ENCODE data around the gene MARCKS.
A peak's percentile ranks its signal among the peaks of the same experiment; 100 is the strongest.

Gene MARCKS

GRCh38 chr6:113819169-113819830 lies 37.8 kb upstream of the MARCKS start:
- H3K14ac ChIP-seq (ENCODE audit: low read length), result no peak overlapping the region
- no peak overlapping the region for H2AK5ac ChIP-seq (ENCODE audit: low read depth, low read length)
- H2BK12ac ChIP-seq (ENCODE audit: low read length), result no peak overlapping the region
- no peaks in the 10 kb centered on the region for H3K9me3 ChIP-seq (replicated peaks in 1 of 2; ENCODE audit: control insufficient read depth in 2 of 2, insufficient read depth in 1 of 2, low read depth in 1 of 2, low read length in 2 of 2)
- no peak overlapping the region for H4K91ac ChIP-seq (ENCODE audit: low read depth, low read length, poor library complexity)
- no CpG with 5 or more reads among the region's 2 CpGs for WGBS, 2 donors (ENCODE audit: extremely low coverage in 2 of 2, insufficient read length in 2 of 2, insufficient replicate concordance in 1 of 2)
- H3K27ac ChIP-seq (replicated peaks; ENCODE audit: low read length), result no peak overlapping the region
- no peaks in the 10 kb centered on the region for H3K4me1 ChIP-seq (ENCODE audit: control insufficient read depth in 2 of 2, insufficient read depth in 1 of 2, low read depth in 1 of 2, low read length in 2 of 2)
- no peak overlapping the region for H4K8ac ChIP-seq (ENCODE audit: low read depth, low read length)
- no peak overlapping the region for H3K4me3 ChIP-seq (ENCODE audit: low read length in 2 of 2)
- no peak overlapping the region for H3K4me2 ChIP-seq (ENCODE audit: insufficient read depth, low read length, poor library complexity, severe bottlenecking)
- no peak overlapping the region for H3K9ac ChIP-seq (ENCODE audit: low read depth, low read length, poor library complexity)
- H2AFZ ChIP-seq (ENCODE audit: low read length), result peak overlapping the region; percentile 13
- no peak overlapping the region for H3K4ac ChIP-seq (ENCODE audit: low read length)
- no peak overlapping the region for H2BK5ac ChIP-seq (ENCODE audit: low read length)
- no peaks in the 10 kb centered on the region for H3K36me3 ChIP-seq (replicated peaks in 1 of 2; ENCODE audit: control insufficient read depth in 2 of 2, insufficient read depth in 2 of 2, low read length in 2 of 2)
- H3K23ac ChIP-seq (ENCODE audit: low read depth, low read length, poor library complexity), result no peak overlapping the region
- DNase-seq (ENCODE audit: low spot score), result no peak
- no peak overlapping the region for H2BK15ac ChIP-seq (ENCODE audit: low read length)
- H3K18ac ChIP-seq (ENCODE audit: low read length), result no peak overlapping the region
- no peak overlapping the region for H2BK120ac ChIP-seq (ENCODE audit: low read depth, low read length)
- no peaks in the 10 kb centered on the region for H3K79me1 ChIP-seq (ENCODE audit: low read depth, low read length)
- no peaks in the 10 kb centered on the region for H3K27me3 ChIP-seq (ENCODE audit: control insufficient read depth in 3 of 3, insufficient read depth in 3 of 3, low read depth in 1 of 3, low read length in 3 of 3)

- H3K27me3 ChIP-seq (ENCODE audit: control insufficient read depth in 3 of 3, insufficient read depth in 3 of 3, low read depth in 1 of 3, low read length in 3 of 3), result no peaks in the 10 kb centered on the region
- H3K14ac ChIP-seq (ENCODE audit: low read length), result no peak overlapping the region
- no peak overlapping the region for H3K9ac ChIP-seq (ENCODE audit: low read depth, low read length, poor library complexity)
- no peaks in the 10 kb centered on the region for H3K79me1 ChIP-seq (ENCODE audit: low read depth, low read length)
- no peak overlapping the region for H3K4me2 ChIP-seq (ENCODE audit: insufficient read depth, low read length, poor library complexity, severe bottlenecking)
- no peaks in the 10 kb centered on the region for H3K9me3 ChIP-seq (replicated peaks in 1 of 2; ENCODE audit: control insufficient read depth in 2 of 2, insufficient read depth in 1 of 2, low read depth in 1 of 2, low read length in 2 of 2)
- WGBS, 2 donors (ENCODE audit: extremely low coverage in 2 of 2, insufficient read length in 2 of 2, insufficient replicate concordance in 1 of 2), result no CpG with 5 or more reads among the region's 5 CpGs
- no peak overlapping the region for H3K4ac ChIP-seq (ENCODE audit: low read length)
- no peak overlapping the region for H3K4me3 ChIP-seq (ENCODE audit: low read length in 2 of 2)
- no peak overlapping the region for H4K8ac ChIP-seq (ENCODE audit: low read depth, low read length)
- H2BK12ac ChIP-seq (ENCODE audit: low read length), result no peak overlapping the region
- H2AK5ac ChIP-seq (ENCODE audit: low read depth, low read length), result no peak overlapping the region
- no peak overlapping the region for H3K23ac ChIP-seq (ENCODE audit: low read depth, low read length, poor library complexity)
- H3K27ac ChIP-seq (replicated peaks; ENCODE audit: low read length), result no peak overlapping the region
- H3K4me1 ChIP-seq (ENCODE audit: control insufficient read depth in 2 of 2, insufficient read depth in 1 of 2, low read depth in 1 of 2, low read length in 2 of 2), result peaks cover under 1 to 2% of the 10 kb centered on the region in 2 donors
- H3K36me3 ChIP-seq (replicated peaks in 1 of 2; ENCODE audit: control insufficient read depth in 2 of 2, insufficient read depth in 2 of 2, low read length in 2 of 2), result no peaks in the 10 kb centered on the region
- no peak overlapping the region for H2BK120ac ChIP-seq (ENCODE audit: low read depth, low read length)
- H3K18ac ChIP-seq (ENCODE audit: low read length), result no peak overlapping the region
- no peak overlapping the region for H2BK5ac ChIP-seq (ENCODE audit: low read length)
- no peak overlapping the region for H2BK15ac ChIP-seq (ENCODE audit: low read length)
- no peak for DNase-seq (ENCODE audit: low spot score)
- no peak overlapping the region for H2AFZ ChIP-seq (ENCODE audit: low read length)
- no peak overlapping the region for H4K91ac ChIP-seq (ENCODE audit: low read depth, low read length, poor library complexity)
Measured at GRCh38 chr6:113820761-113821160, 36.4 kb upstream of the MARCKS start.

DNA sequence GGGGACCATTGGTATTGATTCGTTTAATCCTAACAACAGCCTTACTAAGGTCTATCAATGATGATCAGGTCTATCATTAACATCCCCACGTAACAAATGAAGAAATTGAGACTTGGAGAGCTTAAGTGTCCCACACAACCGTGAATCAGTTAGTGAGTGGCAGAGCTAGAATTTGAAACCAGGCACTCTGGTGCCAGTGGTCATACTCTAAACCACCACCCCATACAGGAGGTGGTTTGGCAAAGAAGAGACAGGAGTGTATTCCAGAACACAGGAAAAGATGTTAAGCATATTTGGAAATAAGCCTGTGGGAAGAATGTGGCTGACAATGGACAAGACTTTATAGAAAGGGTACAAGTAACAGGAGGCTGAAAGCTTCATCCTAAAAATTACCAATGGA lies 35.7 kb upstream of the MARCKS start:
- WGBS, 2 donors (ENCODE audit: extremely low coverage in 2 of 2, insufficient read length in 2 of 2, insufficient replicate concordance in 1 of 2), result no CpG with 5 or more reads among the region's 3 CpGs
- Histone ChIP-seq H4K91ac (ENCODE audit: low read depth, low read length, poor library complexity) (no peak overlapping the region), H2BK12ac (ENCODE audit: low read length) (no peak overlapping the region), H4K8ac (ENCODE audit: low read depth, low read length) (no peak overlapping the region), H3K4me3 (ENCODE audit: low read length in 2 of 2) (no peak overlapping the region), H3K4me2 (ENCODE audit: insufficient read depth, low read length, poor library complexity, severe bottlenecking) (no peak overlapping the region), H3K14ac (ENCODE audit: low read length) (no peak overlapping the region), H2AFZ (ENCODE audit: low read length) (no peak overlapping the region), H3K9ac (ENCODE audit: low read depth, low read length, poor library complexity) (no peak overlapping the region), H2BK5ac (ENCODE audit: low read length) (no peak overlapping the region), H3K27me3 (ENCODE audit: control insufficient read depth in 3 of 3, insufficient read depth in 3 of 3, low read depth in 1 of 3, low read length in 3 of 3) (no peaks in the 10 kb centered on the region), H2BK120ac (ENCODE audit: low read depth, low read length) (no peak overlapping the region), H3K4ac (ENCODE audit: low read length) (no peak overlapping the region), H3K9me3 (replicated peaks in 1 of 2; ENCODE audit: control insufficient read depth in 2 of 2, insufficient read depth in 1 of 2, low read depth in 1 of 2, low read length in 2 of 2) (no peaks in the 10 kb centered on the region), H2AK5ac (ENCODE audit: low read depth, low read length) (no peak overlapping the region), H3K27ac (replicated peaks; ENCODE audit: low read length) (no peak overlapping the region), H3K79me1 (ENCODE audit: low read depth, low read length) (no peaks in the 10 kb centered on the region), H2BK15ac (ENCODE audit: low read length) (no peak overlapping the region), H3K36me3 (replicated peaks in 1 of 2; ENCODE audit: control insufficient read depth in 2 of 2, insufficient read depth in 2 of 2, low read length in 2 of 2) (no peaks in the 10 kb centered on the region), H3K23ac (ENCODE audit: low read depth, low read length, poor library complexity) (no peak overlapping the region), H3K4me1 (ENCODE audit: control insufficient read depth in 2 of 2, insufficient read depth in 1 of 2, low read depth in 1 of 2, low read length in 2 of 2) (peaks cover 1 to 2% of the 10 kb centered on the region in 2 donors), H3K18ac (ENCODE audit: low read length) (no peak overlapping the region)
- DNase-seq (ENCODE audit: low spot score), result no peak

DNA sequence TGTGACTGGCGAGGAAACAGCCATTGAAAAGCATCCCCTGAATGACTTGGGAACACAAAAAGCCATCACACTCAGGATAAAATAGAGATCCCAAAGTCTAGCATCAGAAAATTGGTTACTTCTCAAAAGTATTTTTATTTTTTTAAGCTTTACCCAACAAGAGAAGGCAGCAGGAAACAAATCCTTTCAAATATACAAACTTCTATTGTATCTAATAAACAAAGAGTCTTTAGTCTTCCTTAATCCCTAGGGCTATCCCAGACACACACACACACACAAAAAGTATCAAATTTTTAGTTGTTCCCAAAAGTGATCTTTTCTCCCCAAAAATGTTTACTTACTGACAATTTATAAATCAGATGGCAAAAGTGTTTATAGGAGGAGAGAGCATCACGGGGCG lies 33.2 kb upstream of the MARCKS start:
- no peak overlapping the region for H4K8ac ChIP-seq (ENCODE audit: low read depth, low read length)
- H2BK5ac ChIP-seq (ENCODE audit: low read length), result no peak overlapping the region
- H3K36me3 ChIP-seq (replicated peaks in 1 of 2; ENCODE audit: control insufficient read depth in 2 of 2, insufficient read depth in 2 of 2, low read length in 2 of 2), result no peaks in the 10 kb centered on the region
- H2BK120ac ChIP-seq (ENCODE audit: low read depth, low read length), result no peak overlapping the region
- H2AK5ac ChIP-seq (ENCODE audit: low read depth, low read length), result no peak overlapping the region
- peak overlapping the region; percentile 6 for H2AFZ ChIP-seq (ENCODE audit: low read length)
- H3K27me3 ChIP-seq (ENCODE audit: control insufficient read depth in 3 of 3, insufficient read depth in 3 of 3, low read depth in 1 of 3, low read length in 3 of 3), result no peaks in the 10 kb centered on the region
- DNase-seq (ENCODE audit: low spot score), result no peak
- no peak overlapping the region for H3K27ac ChIP-seq (replicated peaks; ENCODE audit: low read length)
- no peak overlapping the region for H3K18ac ChIP-seq (ENCODE audit: low read length)
- H3K4me1 ChIP-seq (ENCODE audit: control insufficient read depth in 2 of 2, insufficient read depth in 1 of 2, low read depth in 1 of 2, low read length in 2 of 2), result peaks cover 2% of the 10 kb centered on the region in 2 donors
- no peak overlapping the region for H3K4me3 ChIP-seq (ENCODE audit: low read length in 2 of 2)
- H3K4me2 ChIP-seq (ENCODE audit: insufficient read depth, low read length, poor library complexity, severe bottlenecking), result no peak overlapping the region
- H3K79me1 ChIP-seq (ENCODE audit: low read depth, low read length), result no peaks in the 10 kb centered on the region
- H3K9me3 ChIP-seq (replicated peaks in 1 of 2; ENCODE audit: control insufficient read depth in 2 of 2, insufficient read depth in 1 of 2, low read depth in 1 of 2, low read length in 2 of 2), result no peaks in the 10 kb centered on the region
- no peak overlapping the region for H2BK15ac ChIP-seq (ENCODE audit: low read length)
- H2BK12ac ChIP-seq (ENCODE audit: low read length), result no peak overlapping the region
- WGBS, 2 donors (ENCODE audit: extremely low coverage in 2 of 2, insufficient read length in 2 of 2, insufficient replicate concordance in 1 of 2), result no CpG with 5 or more reads among the region's 3 CpGs
- no peak overlapping the region for H3K14ac ChIP-seq (ENCODE audit: low read length)
- no peak overlapping the region for H3K23ac ChIP-seq (ENCODE audit: low read depth, low read length, poor library complexity)
- H4K91ac ChIP-seq (ENCODE audit: low read depth, low read length, poor library complexity), result no peak overlapping the region
- H3K4ac ChIP-seq (ENCODE audit: low read length), result no peak overlapping the region
- H3K9ac ChIP-seq (ENCODE audit: low read depth, low read length, poor library complexity), result no peak overlapping the region

Measured in neuronal stem cell (in vitro differentiated cells).